ENCODE data around the gene PLEKHB2. TPM values are rescaled to one million over a fixed set of nuclear protein-coding genes. Genes with fewer than 3 reads are reported as not detected.
"Not testable (repeated sequence)": the region's sequence is repeated elsewhere in the genome, so short reads cannot be mapped to it uniquely, and the experiment has no call there.

Gene PLEKHB2
- total and polyA plus RNA-seq, 4 experiments from 2014 or later = 45.5 to 84.2 (median 59.3) TPM

DNA sequence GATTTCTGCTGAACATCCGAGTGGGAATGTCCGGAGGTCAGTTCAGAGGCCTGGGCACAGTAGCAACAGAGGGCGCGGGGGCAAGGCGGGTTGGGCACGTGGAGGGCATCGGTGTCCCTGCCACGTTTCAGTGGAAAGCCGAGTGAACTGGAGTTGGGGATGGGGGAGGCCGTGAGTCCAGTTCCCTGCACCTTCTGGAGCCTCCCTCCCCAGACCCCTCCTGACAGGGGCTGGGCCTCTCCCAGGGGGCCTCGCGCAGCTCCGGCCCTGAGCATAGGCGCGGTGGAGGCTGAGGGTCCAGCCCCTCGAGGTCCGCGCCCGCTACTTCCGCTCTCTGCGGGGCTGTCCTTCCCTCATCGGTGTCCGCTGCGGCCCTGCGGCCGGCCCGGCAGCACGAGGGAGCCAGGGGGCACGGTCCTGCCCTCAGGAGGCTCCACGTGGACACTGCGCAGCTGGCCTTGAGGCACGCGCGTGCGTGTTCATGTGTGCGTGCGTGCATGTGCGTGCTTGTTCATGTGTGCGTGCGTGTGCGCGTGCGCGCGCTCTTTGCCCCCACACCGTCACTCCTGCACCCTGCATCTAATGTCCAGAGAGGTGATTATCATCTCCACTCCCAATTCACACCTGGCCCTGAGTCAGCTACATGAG, 50.2 kb downstream of the PLEKHB2 start:
- H3K27ac Mint-ChIP-seq = peak overlapping the region in 1 of 7 donors; percentile 66
- H3K4me3 Mint-ChIP-seq = peak overlapping the region in 2 of 8 donors; percentile 77
- Histone ChIP-seq H3K4me3 (ENCODE audit: low read length in 2 of 2) (no peak overlapping the region), H3K9me3 (ENCODE audit: control insufficient read depth in 1 of 2, low read length in 2 of 2) (no peaks in the 10 kb centered on the region), H3K27ac (ENCODE audit: low read depth, low read length) (no peak overlapping the region), H3K36me3 (ENCODE audit: insufficient read depth, low read length) (no peaks in the 10 kb centered on the region), H3K4me1 (ENCODE audit: insufficient read depth, low read length) (peaks cover 17% of the 10 kb centered on the region), H3K27me3 (ENCODE audit: insufficient read depth, low read length) (no peaks in the 10 kb centered on the region)
- H3K36me3 Mint-ChIP-seq = peaks cover 5 to 12% of the 10 kb centered on the region in 2 donors
- no peaks in the 10 kb centered on the region for H3K9me3 Mint-ChIP-seq
- ChIA-PET CTCF (ENCODE audit: partially characterized antibody) (interaction anchor here (0.9 kb wide), 1 partner anchor 518 kb away, joined by 3 read pairs; no protein-coding TSS in a partner anchor), POLR2A (ENCODE audit: partially characterized antibody) (no interaction called here)
- DNase-seq = no peak
- H3K4me1 Mint-ChIP-seq = peaks cover 11 to 27% (median 21%) of the 10 kb centered on the region in 4 donors
- no peaks in the 10 kb centered on the region for H3K27me3 Mint-ChIP-seq
- intact Hi-C loops (cut with micrococcal nuclease) = loop anchor here (2.0 to 10.0 kb wide), 2 partner anchors 179 to 257 kb away; no protein-coding TSS in a partner anchor

DNA sequence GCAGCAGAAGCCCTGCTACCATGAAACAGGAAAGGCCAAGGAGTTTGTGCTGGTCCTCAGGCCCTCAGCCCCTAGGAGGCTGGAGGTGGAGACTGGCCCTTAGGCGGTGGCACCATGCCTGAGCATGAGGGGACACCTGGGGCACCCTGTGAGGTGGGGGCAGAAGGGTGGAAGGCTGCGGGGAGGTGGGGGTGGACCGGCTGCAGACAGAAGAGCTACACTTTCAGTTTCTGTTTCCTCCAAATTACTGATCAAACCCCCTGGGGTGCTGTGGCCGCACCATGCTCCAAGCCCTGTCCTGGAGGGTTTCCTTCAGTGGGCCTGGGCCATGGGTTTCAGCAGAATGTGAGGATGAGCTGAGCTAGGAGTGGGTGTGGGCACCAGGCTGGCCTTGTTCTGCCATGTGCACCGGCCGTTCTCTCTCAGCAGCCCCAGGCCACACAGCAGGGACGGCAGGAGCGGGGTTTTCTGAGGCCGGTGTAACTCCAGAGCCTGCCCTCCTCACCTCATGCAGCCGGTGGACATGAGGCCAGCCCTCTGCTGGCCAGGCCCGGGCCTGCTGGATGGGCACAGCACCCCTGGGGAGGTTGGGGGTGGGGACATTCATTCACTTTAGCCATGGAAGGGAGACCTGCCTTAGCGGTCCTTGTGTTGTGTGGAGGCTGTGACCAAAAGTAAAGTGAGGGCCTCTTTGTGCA, 51.5 kb downstream of the PLEKHB2 start:
- H3K27ac Mint-ChIP-seq = peak overlapping the region in 5 of 7 donors; percentile 17 to 88 (median 66)
- H3K4me3 ChIP-seq (ENCODE audit: low read length in 2 of 2) = peak overlapping the region in 1 of 2 donors; percentile 12

DNA sequence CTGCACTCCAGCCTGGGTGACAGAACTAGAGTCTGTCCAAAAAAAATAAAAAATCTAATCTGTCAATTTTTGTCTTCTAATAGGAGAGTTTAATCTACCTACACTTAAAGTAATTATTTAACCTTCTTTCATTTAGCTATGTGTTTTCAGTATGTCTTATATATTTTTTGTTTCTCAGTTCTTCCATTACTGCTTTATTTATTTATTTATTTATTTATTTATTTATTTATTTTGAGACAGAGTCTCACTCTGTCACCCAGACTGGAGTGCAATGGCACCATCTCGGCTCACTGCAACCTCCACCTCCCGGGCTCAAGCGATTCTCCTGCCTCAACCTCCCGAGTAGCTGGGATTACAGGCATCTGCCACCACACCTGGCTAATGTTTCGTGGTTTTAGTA, 60.4 kb downstream of the PLEKHB2 start:
- H3K36me3 ChIP-seq (ENCODE audit: insufficient read depth, low read length); H3K9me3 ChIP-seq (ENCODE audit: control insufficient read depth in 1 of 2, low read length in 2 of 2); H3K9me3 Mint-ChIP-seq; H3K4me3 Mint-ChIP-seq; H3K4me1 Mint-ChIP-seq; DNase-seq; H3K27ac ChIP-seq (ENCODE audit: low read depth, low read length); H3K27me3 Mint-ChIP-seq; H3K36me3 Mint-ChIP-seq; H3K27ac Mint-ChIP-seq; H3K4me1 ChIP-seq (ENCODE audit: insufficient read depth, low read length); POLR2A ChIA-PET (ENCODE audit: partially characterized antibody); H3K27me3 ChIP-seq (ENCODE audit: insufficient read depth, low read length); H3K4me3 ChIP-seq (ENCODE audit: low read length in 2 of 2); intact Hi-C loops (cut with micrococcal nuclease): not testable (repeated sequence)
- CTCF ChIA-PET (ENCODE audit: partially characterized antibody) = interaction anchor here (1.1 kb wide), 1 partner anchor 248 kb away, joined by 3 read pairs; no protein-coding TSS in a partner anchor

More for the DNA sequence above, 51.5 kb downstream of the PLEKHB2 start:
- Mint-ChIP-seq H3K27me3 (no peaks in the 10 kb centered on the region), H3K4me1 (peaks cover 11 to 27% (median 21%) of the 10 kb centered on the region in 4 donors), H3K4me3 (peak overlapping the region; percentile 52 to 81 (median 63)), H3K9me3 (no peaks in the 10 kb centered on the region), H3K36me3 (peaks cover 0 to 3% of the 10 kb centered on the region in 2 donors)
- Histone ChIP-seq H3K4me1 (ENCODE audit: insufficient read depth, low read length) (peaks cover 17% of the 10 kb centered on the region), H3K27ac (ENCODE audit: low read depth, low read length) (no peak overlapping the region), H3K36me3 (ENCODE audit: insufficient read depth, low read length) (no peaks in the 10 kb centered on the region), H3K27me3 (ENCODE audit: insufficient read depth, low read length) (no peaks in the 10 kb centered on the region), H3K9me3 (ENCODE audit: control insufficient read depth in 1 of 2, low read length in 2 of 2) (no peaks in the 10 kb centered on the region)
- DNase-seq = peak in 1 of 5 donors; percentile 10
- POLR2A ChIA-PET (ENCODE audit: partially characterized antibody) = interaction anchor here (1.4 kb wide), 1 partner anchor 11 kb away, joined by 3 read pairs; no protein-coding TSS in a partner anchor
- CTCF ChIA-PET (ENCODE audit: partially characterized antibody) = no interaction called here
- intact Hi-C loops (cut with micrococcal nuclease) = loop anchor here (10.0 kb wide), 1 partner anchor 178 kb away; no protein-coding TSS in a partner anchor

DNA sequence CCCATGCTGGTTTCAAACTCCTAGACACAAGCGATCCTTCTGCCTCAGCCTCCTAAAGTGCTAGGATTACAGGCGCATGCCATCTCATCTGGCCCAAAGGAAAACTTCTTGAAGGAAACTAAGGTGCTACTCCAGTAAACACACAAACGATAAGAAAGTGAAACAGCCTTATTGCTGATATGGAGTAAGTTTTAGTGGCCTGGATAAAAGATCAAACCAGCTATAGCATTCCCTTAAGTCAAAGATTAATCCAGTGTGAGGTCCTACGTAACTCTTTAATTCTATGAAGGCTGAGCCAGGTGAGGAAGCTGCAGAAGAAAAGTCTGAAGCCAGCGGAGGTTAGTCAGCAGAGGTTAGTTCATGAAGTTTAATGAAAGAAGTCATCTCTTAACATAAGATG, 63.4 kb downstream of the PLEKHB2 start:
- H3K4me3 ChIP-seq (ENCODE audit: low read length in 2 of 2) = no peak overlapping the region
- DNase-seq = no peak
- no peak overlapping the region for H3K27ac Mint-ChIP-seq
- H3K27ac ChIP-seq (ENCODE audit: low read depth, low read length) = no peak overlapping the region
- no peaks in the 10 kb centered on the region for H3K36me3 ChIP-seq (ENCODE audit: insufficient read depth, low read length)
- H3K4me3 Mint-ChIP-seq = no peak overlapping the region
- no peaks in the 10 kb centered on the region for H3K9me3 ChIP-seq (ENCODE audit: control insufficient read depth in 1 of 2, low read length in 2 of 2)
- no peaks in the 10 kb centered on the region for H3K36me3 Mint-ChIP-seq
- no peaks in the 10 kb centered on the region for H3K4me1 Mint-ChIP-seq
- H3K27me3 ChIP-seq (ENCODE audit: insufficient read depth, low read length) = no peaks in the 10 kb centered on the region
- H3K27me3 Mint-ChIP-seq = peaks cover 5 to 6% of the 10 kb centered on the region in 2 donors
- ChIA-PET CTCF (ENCODE audit: partially characterized antibody) (no interaction called here), POLR2A (ENCODE audit: partially characterized antibody) (no interaction called here)
- H3K4me1 ChIP-seq (ENCODE audit: insufficient read depth, low read length) = no peaks in the 10 kb centered on the region
- intact Hi-C loops (cut with micrococcal nuclease) = no loop called here
- no peaks in the 10 kb centered on the region for H3K9me3 Mint-ChIP-seq

DNA sequence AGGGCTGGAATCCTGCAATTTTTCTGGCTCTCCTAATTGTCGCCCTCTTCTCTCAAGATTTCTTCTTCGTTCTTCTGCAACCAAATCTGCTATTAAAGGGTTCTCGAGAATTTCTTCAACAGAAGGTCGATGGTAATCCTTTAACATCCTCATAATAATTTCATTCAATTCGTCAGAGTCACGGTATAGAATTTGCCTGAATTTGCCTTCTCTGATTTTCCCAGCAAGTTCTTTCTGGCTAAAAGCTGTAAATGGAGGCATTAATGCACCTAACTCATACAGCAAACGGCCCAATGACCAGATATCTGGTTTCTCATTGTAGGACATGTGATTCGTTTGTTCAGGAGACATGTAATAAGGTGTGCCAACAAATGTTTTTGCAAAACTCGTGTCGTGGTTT, 72.9 kb downstream of the PLEKHB2 start:
- H3K4me3 Mint-ChIP-seq; H3K4me3 ChIP-seq (ENCODE audit: low read length in 2 of 2); POLR2A ChIA-PET (ENCODE audit: partially characterized antibody); H3K36me3 Mint-ChIP-seq; H3K27me3 ChIP-seq (ENCODE audit: insufficient read depth, low read length); H3K36me3 ChIP-seq (ENCODE audit: insufficient read depth, low read length); H3K4me1 Mint-ChIP-seq; CTCF ChIA-PET (ENCODE audit: partially characterized antibody); H3K4me1 ChIP-seq (ENCODE audit: insufficient read depth, low read length); intact Hi-C loops (cut with micrococcal nuclease); H3K9me3 Mint-ChIP-seq; H3K27ac Mint-ChIP-seq; H3K9me3 ChIP-seq (ENCODE audit: control insufficient read depth in 1 of 2, low read length in 2 of 2); DNase-seq; H3K27ac ChIP-seq (ENCODE audit: low read depth, low read length): not testable (repeated sequence)
- peaks cover 20 to 35% of the 10 kb centered on the region in 2 donors for H3K27me3 Mint-ChIP-seq

DNA sequence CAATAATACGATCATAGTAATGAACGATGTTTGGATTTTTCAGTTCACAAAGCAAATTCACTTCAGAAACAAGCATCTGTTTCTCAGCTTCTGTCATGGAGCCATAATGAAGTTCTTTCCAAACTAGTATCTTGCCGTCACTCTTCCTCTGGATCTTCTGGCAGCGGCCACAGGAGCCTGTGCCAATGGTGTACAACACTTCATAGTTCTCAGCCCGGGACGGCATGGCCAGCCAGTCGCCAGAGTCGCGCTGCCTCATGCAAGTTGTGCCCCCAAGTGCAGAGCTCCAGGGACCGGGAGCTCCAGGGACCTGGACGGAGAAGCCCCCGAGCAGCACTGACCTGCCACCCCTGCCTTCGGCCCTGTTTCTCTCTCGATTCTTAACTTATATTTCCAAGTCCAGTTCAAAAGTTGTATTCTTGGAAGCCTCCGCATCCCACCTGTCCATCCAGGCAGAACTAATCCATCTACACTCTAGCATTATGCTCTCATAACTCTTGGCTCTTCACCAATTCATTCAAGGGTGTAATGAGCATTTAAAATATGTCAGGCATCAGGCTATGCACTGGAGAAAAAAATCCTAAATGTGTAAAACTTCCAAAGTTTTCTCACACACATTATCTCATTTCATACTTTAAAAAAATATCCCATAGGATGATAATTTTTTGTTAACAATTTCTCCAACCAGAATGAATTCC, 73.7 kb downstream of the PLEKHB2 start:
- H3K9me3 Mint-ChIP-seq; H3K4me3 ChIP-seq (ENCODE audit: low read length in 2 of 2); H3K9me3 ChIP-seq (ENCODE audit: control insufficient read depth in 1 of 2, low read length in 2 of 2); CTCF ChIA-PET (ENCODE audit: partially characterized antibody); H3K27ac ChIP-seq (ENCODE audit: low read depth, low read length); H3K4me3 Mint-ChIP-seq; intact Hi-C loops (cut with micrococcal nuclease); DNase-seq; H3K27me3 ChIP-seq (ENCODE audit: insufficient read depth, low read length); H3K4me1 ChIP-seq (ENCODE audit: insufficient read depth, low read length); H3K27ac Mint-ChIP-seq; POLR2A ChIA-PET (ENCODE audit: partially characterized antibody); H3K36me3 Mint-ChIP-seq; H3K36me3 ChIP-seq (ENCODE audit: insufficient read depth, low read length); H3K4me1 Mint-ChIP-seq: not testable (repeated sequence)
- H3K27me3 Mint-ChIP-seq = peaks cover 21 to 34% of the 10 kb centered on the region in 2 donors

DNA sequence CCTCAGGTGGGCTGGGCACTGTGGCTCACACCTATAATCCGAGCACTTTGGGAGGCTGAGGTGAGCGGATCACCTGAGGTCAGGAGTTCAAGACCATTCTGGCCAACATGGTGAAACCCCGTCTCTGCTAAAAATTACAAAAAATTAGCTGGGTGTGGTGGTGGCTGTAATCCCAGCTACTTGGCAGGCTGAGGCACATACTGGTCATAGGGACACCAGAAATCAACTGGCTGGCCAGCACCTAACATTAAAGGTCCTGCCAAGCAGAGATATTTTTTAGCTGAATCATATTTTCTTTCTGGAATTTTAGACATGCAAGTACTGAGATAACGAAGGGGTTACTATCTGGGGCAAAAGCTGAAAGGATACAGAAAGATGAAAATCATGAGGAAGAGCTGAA, 76.3 kb downstream of the PLEKHB2 start:
- DNase-seq; H3K9me3 Mint-ChIP-seq; H3K27ac ChIP-seq (ENCODE audit: low read depth, low read length); H3K4me3 ChIP-seq (ENCODE audit: low read length in 2 of 2); H3K4me3 Mint-ChIP-seq; CTCF ChIA-PET (ENCODE audit: partially characterized antibody); H3K27me3 ChIP-seq (ENCODE audit: insufficient read depth, low read length); H3K36me3 Mint-ChIP-seq; H3K36me3 ChIP-seq (ENCODE audit: insufficient read depth, low read length); H3K4me1 Mint-ChIP-seq; H3K4me1 ChIP-seq (ENCODE audit: insufficient read depth, low read length); POLR2A ChIA-PET (ENCODE audit: partially characterized antibody); H3K27ac Mint-ChIP-seq; H3K9me3 ChIP-seq (ENCODE audit: control insufficient read depth in 1 of 2, low read length in 2 of 2); intact Hi-C loops (cut with micrococcal nuclease): not testable (repeated sequence)
- peaks cover 17 to 20% of the 10 kb centered on the region in 2 donors for H3K27me3 Mint-ChIP-seq
